ENCODE results near the gene COX6B2. TPM values are rescaled to one million over a fixed set of nuclear protein-coding genes. Genes with fewer than 3 reads are reported as not detected.

The COX6B2 gene
- total and polyA plus RNA-seq, 2 of the 8 experiments (the other 6 are each of a cell fraction or from before 2014, with no cell fraction given): 4.9 to 6.4 TPM

DNA sequence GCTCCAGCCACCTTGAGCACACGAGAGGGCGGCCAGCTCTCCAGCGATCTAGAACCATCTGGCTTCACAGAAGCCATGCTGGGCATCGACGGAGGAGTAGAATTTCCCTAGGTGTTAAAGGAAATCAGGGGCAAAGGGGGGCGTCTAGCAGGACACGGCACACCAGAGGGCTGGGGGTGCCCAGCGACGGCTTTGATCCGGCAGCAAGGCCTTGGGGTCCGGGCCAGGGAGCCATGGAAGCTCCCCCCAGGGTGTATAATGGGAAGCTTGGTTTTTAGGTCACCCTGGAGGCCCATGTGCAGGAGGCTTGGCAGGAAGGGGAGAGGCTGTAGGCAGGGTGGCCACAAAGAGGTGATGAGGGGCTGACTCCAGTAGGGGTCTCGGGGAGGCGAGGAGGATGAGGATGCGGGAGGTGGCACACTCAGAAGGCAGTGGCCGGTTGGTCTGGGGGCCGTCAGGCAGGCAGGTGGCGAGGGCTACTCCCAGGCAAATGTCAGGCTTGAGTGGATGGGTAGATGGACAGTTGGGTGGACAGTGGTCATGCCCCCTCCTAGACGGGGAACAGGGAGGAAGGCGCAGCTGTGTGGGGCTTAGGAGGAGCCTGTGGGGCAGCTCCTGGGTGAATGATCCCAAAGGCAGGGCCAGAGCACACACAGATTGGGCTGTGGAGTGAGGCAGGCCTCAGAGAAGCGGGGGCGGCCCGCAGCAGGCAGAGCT is 9.3 kb downstream of the COX6B2 start (continued):
- TF ChIP-seq, protein P1, sequence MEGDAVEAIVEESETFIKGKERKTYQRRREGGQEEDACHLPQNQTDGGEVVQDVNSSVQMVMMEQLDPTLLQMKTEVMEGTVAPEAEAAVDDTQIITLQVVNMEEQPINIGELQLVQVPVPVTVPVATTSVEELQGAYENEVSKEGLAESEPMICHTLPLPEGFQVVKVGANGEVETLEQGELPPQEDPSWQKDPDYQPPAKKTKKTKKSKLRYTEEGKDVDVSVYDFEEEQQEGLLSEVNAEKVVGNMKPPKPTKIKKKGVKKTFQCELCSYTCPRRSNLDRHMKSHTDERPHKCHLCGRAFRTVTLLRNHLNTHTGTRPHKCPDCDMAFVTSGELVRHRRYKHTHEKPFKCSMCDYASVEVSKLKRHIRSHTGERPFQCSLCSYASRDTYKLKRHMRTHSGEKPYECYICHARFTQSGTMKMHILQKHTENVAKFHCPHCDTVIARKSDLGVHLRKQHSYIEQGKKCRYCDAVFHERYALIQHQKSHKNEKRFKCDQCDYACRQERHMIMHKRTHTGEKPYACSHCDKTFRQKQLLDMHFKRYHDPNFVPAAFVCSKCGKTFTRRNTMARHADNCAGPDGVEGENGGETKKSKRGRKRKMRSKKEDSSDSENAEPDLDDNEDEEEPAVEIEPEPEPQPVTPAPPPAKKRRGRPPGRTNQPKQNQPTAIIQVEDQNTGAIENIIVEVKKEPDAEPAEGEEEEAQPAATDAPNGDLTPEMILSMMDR (IDR thresholded peaks at IDR 0.05; ENCODE audit: control extremely low read depth in 1 of 3, insufficient read depth in 1 of 3, low read depth in 1 of 3, low read length in 3 of 3): no peak
- no peak for TF ChIP-seq SIX5 (IDR thresholded peaks at IDR 0.05; ENCODE audit: low read depth, low read length)

Measured in H1 (cell line).